ENCODE results near the gene DNASE1L2.
"Not testable (repeated sequence)": the region's sequence is repeated elsewhere in the genome, so short reads cannot be mapped to it uniquely, and the experiment has no call there.

Gene DNASE1L2

GRCh38 chr16:2238150-2238837, 2.0 kb downstream of the DNASE1L2 start:
- no peak for DNase-seq (ENCODE audit: insufficient read length, low spot score)
- no peak for FAIRE-seq

DNA sequence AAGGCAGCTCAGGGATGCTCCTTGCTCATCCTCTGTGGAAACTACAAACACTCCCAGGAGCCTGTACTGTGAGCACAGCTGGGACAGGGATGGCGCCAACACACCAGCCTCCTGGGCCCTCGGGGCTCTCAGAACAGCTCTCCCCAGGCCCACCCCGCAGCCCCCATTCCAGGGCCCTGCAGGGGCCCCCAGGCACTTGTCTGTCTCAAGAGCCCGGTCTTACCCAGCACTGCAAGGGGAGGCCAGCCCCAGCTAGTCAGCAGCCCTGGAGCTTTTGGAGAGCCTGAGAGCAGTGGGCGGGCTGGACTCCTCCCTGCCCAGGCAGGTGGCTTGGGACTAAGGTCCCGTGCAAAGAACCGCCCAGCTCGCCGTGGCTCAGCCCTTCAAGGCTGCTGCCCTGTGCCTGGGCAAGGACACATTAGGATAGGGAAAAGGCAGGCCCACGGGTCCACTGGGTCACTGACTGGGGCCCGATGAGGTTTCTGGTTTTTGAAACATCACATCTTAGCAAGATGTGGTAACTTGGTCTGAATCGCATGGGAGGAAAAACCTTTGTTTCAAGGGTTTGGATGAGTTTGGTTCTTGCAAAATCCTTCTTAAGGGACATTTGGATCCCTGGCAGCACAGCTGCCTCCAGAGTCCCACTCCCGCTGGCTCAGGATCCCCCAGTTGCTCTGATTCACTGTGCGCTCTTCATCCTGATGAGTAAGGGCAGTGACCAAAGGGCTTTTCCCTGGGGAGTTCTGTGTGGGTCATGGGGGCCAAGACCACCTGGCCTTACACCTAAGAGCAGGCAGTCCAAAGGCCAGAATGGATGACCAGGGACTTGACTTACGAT, 2.8 kb downstream of the DNASE1L2 start:
- FAIRE-seq (no peak), DNase-seq (ENCODE audit: insufficient read length, low spot score) (no peak)

DNA sequence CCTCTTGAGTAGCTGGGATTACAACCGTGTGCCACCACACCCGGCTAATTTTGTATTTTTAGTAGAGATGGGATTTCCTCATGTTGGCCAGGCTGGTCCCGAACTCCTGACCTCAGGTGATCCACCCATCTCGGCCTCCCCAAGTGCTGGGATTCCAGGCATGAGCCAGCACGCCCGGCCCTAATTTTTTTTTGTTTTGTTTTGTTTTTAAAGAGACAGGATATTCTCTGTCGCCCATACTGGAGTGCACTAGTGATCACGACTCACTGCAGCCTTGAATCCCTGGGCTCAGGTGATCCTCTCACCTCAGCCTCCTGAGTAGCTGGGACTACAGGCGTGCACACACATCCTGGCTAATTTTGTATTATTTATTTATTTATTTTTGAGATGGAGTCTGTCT, 4.1 kb downstream of the DNASE1L2 start:
- not testable (repeated sequence) for FAIRE-seq; DNase-seq (ENCODE audit: insufficient read length, low spot score)

GRCh38 chr16:2242598-2242997, 6.4 kb downstream of the DNASE1L2 start:
- FAIRE-seq, result no peak
- DNase-seq (ENCODE audit: insufficient read length, low spot score), result no peak

- DNase-seq (ENCODE audit: insufficient read length, low spot score) (no peak), FAIRE-seq (no peak)
Measured at GRCh38 chr16:2243031-2243528, 6.8 kb downstream of the DNASE1L2 start.

GRCh38 chr16:2243781-2244180, 7.5 kb downstream of the DNASE1L2 start:
- FAIRE-seq (no peak), DNase-seq (ENCODE audit: insufficient read length, low spot score) (no peak)

DNA sequence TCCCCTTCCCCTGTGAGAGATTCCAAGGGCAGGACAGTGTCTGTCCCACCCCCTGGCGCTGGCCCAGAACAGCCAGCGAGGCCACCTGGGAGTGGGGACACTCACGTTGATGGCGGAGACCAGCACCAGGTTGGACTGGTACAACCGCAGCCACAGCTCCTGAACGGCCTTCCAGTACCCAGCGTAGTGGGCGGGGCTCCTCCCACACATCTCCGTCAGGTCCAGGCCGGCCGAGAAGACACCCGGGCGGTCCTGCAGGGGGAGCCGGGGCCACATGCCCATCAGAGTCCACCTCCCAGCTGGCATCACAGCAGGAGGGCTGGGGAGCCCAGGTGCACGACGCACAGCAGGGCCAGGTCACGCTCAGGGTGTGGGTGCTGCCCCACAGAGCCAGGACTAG, 8.1 kb downstream of the DNASE1L2 start:
- DNase-seq (ENCODE audit: insufficient read length, low spot score), result no peak
- no peak for FAIRE-seq

DNA sequence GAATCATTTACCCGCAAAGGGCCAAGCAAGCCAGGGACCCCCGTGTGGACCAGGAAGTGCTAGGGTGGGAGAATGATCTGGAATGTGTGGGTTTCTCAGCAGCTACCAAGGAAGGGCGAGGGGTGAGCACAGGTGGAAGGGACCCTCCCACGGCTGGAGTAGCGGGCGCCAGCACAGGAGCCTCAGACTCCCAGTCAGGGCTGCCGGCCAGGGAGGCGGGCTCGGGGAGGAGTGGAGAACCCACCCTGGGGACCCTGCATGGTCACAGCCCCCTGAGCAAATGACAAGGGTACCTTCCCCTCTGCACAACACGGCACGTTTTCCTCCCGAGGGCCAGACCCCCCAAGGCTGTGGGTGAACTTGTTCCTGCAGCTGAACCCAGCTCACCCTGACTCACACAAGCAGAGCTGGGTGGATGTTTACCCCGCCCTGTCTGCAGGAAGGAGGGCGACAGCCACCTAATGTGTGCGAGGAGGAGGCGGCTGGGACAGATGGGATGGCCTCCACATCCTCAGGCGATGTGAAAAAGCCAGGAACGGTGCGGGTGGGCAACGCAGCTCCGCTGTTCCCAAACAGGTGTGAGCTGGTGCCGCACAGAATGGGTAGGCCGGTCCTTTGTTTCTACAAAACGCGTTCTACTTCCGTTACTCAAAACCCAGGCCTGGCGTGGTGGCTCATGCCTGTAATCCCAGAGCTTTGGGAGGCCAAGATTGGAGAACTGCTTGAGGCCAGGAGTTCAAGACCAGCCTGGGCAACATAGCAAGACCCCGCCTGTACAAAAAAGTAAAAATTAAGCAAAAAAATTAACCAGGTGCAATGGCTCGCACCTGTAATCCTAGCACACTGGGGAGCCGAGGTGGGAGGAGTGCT, 8.9 kb downstream of the DNASE1L2 start:
- DNase-seq (ENCODE audit: insufficient read length, low spot score), result no peak
- FAIRE-seq, result no peak

- DNase-seq (ENCODE audit: insufficient read length, low spot score), result no peak
- FAIRE-seq, result no peak
Measured at GRCh38 chr16:2246301-2246885, 10.1 kb downstream of the DNASE1L2 start.

DNA sequence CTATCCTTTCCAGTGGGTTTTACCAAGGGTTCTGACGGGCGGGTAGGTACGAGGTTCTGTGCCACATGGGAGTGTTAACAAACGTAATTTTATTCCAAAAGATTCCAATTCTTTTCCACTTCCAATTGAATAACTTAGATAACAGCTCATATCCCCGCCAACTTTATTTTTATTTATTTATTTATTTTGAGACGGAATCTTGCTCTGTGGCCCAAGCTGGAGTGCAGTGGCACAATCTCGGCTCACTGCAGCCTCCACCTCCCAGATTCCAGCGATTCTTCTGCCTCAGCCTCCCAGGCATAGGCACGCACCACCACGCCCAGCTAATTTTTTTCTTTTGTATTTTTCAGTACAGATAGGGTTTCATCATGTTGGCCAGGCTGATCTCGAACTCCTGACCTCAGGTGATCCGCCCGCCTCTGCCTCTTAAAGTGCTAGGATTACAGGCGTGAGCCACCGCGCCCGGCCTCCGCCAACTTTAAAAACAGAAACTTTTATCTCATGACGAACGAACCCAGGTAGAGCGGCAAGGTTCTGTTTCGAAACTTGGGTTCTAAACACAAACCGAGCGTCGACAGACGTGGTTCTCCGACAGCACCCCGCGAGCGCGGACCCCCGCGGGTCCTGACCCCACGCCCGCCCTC, 14.5 kb downstream of the DNASE1L2 start:
- DNase-seq (ENCODE audit: insufficient read length, low spot score), result no peak
- FAIRE-seq, result peak; percentile 31

DNA sequence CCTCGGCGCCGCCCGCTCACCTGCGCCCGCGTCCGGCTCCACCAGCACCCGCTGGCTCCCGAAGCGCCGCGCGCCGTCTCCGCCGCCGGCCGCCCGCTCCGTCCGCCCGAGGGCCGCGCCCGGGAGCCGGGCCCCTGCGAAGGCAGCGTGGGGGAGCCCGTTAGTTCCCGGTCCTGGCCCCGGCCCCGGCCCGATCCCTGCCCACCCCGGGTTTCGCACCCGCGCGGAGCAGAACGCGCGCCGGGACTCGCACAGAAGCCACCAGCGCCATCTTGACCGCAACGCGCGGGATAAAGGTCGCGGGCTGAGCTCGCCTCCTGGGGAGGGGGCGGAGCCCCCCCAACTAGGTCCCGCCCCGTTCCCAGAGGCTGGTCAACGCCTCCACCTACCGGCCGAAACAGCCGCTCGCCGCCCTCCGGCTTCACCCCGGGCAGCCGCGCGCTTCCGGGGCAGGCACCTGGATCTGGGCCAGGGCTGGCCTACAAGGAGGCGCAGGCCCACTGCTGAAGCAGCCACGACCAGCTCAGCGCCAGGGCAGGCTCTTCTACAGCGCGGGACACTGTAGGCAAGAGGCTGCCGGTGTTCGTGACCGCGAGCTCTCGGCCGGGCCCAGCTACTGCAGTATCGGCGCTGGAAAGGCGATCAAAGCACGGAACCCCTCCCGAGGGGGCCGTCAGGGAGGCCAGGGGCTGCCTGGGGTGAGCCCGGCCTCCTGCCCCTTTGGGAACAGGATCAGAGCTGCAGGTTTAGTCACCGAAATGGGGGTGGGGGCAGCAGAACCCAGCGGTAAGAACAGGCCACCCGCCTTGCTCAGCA, 15.3 kb downstream of the DNASE1L2 start, which contains the start of gene ECI1:
TSS of gene ECI1 (minus strand) at position 292 of the 816 bp plus-strand sequence. CDS start at position 271, 21 bp downstream.
- FAIRE-seq (peak; percentile 94), DNase-seq (ENCODE audit: insufficient read length, low spot score) (peak; percentile 100)

DNA sequence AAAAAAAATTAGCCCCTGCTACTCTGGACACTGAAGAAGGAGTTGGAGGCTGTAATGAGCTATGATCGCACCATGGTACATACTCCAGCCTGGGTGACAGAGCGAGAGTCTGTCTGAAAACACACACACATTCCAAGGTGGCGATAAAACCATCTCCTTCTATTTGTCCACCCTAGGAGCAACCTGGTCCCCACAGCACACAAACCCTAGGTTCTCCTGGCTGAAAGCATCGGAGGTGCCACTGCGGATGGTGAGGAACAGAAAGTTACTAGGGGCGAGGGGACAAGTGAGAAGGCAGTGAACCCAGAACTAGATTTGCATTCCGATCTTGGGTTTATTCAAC, 16.5 kb downstream of the DNASE1L2 start:
- DNase-seq (ENCODE audit: insufficient read length, low spot score) (no peak), FAIRE-seq (no peak)

DNA sequence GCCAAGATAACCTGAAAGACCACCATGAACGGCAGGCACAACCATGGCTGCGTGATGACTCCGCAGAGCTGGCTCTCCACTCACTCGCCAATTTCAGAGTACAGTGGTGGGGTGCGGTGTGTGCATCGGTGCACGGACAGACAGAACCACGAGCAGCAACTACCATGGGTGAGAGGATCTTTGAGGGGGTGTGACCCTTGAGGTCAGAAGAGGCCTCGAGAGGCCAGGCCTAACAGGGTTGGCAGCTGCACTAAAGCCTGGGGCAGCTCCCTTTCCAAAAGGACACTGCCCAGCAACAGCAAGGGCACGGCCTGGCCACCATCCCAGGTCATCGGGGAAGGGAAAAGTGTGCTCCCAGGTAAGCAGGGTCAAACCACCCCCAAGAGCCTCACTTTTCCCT, 17.0 kb downstream of the DNASE1L2 start:
- FAIRE-seq (no peak), DNase-seq (ENCODE audit: insufficient read length, low spot score) (no peak)

- DNase-seq (ENCODE audit: insufficient read length, low spot score) (no peak), FAIRE-seq (no peak)
Measured at GRCh38 chr16:2256531-2257140, 20.4 kb downstream of the DNASE1L2 start.

DNA sequence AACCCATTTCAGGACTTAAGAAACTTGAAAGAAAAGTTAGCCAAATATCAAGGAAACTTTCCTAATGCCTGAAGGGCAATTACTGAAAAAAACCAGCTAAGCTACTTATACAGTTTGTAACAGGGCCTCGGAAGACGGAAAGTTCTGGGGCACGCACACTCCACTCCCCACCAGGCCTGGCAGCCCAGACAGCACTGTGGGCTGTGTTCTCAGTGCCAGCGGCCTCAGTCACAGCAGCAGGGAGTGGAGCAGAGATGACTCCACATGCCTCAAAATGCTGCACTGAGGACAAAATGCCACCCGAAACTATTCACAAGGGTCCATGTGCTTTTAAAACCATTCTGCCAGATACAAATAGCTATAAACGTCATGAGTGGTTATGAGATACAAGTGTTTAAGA, 21.5 kb downstream of the DNASE1L2 start:
- FAIRE-seq (no peak), DNase-seq (ENCODE audit: insufficient read length, low spot score) (no peak)

- FAIRE-seq; DNase-seq (ENCODE audit: insufficient read length, low spot score): not testable (repeated sequence)
Measured at GRCh38 chr16:2258530-2258929, 22.3 kb downstream of the DNASE1L2 start.

GRCh38 chr16:2260250-2260649, 24.0 kb downstream of the DNASE1L2 start:
- DNase-seq (ENCODE audit: insufficient read length, low spot score) (no peak), FAIRE-seq (no peak)

DNA sequence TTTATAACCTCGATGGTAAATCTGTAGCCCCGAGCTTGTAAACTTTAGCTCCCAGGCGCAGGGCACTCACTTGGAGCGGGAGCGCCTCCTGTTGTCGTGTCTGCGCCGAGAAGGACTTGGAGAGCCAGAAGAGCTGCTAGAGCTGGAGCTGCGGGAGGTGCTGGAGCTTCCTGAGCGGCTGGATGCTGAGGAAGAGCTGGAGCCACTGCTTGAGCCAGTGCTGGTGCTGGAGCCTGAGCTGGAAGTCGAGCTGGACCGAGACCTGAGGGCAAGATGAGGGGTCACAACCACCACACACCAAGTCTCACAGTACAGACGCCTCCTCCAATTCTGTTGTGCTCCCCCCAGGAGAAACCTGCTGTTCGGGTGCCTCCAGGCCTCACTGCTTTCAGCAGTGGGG, 26.8 kb downstream of the DNASE1L2 start:
- not testable (repeated sequence) for DNase-seq (ENCODE audit: insufficient read length, low spot score); FAIRE-seq

- FAIRE-seq; DNase-seq (ENCODE audit: insufficient read length, low spot score): not testable (repeated sequence)
Measured at GRCh38 chr16:2266887-2267286, 30.6 kb downstream of the DNASE1L2 start.

Data from GM19239 (cell line).